ENCODE data around the gene SLC5A4. TPM values are rescaled to one million over a fixed set of nuclear protein-coding genes. Genes with fewer than 3 reads are reported as not detected.
"Not testable (repeated sequence)": the region's sequence is repeated elsewhere in the genome, so short reads cannot be mapped to it uniquely, and the experiment has no call there.

Gene SLC5A4
- total and polyA plus RNA-seq, 10 of the 15 experiments (the other 5 are each of a cell fraction or from before 2014, with no cell fraction given): not detected

GRCh38 chr22:32281072-32281471 lies 25.9 kb upstream of the SLC5A4 start (continued):
- TF ChIP-seq ZNF687 (IDR thresholded peaks at IDR 0.05) (no peak), ZNF207 (IDR thresholded peaks at IDR 0.05; ENCODE audit: borderline replicate concordance) (no peak), SUZ12 (IDR thresholded peaks at IDR 0.05; ENCODE audit: unreplicated experiment) (no peak), RUNX3 (IDR thresholded peaks at IDR 0.05; ENCODE audit: low read length) (no peak)

GRCh38 chr22:32275353-32275752 lies 20.2 kb upstream of the SLC5A4 start:
- CTCF ChIA-PET: interaction anchor here (1.4 kb wide), 1 partner anchor 9 kb away, joined by 7 read pairs; no protein-coding TSS in a partner anchor
- POLR2A ChIA-PET: not testable (repeated sequence)

More at GRCh38 chr22:32275353-32275752, 20.2 kb upstream of the SLC5A4 start:
- H4K20me1 ChIP-seq (ENCODE audit: control insufficient read depth, insufficient read depth); BruUV-seq (replicated peaks); RAD21 ChIA-PET (ENCODE audit: unreplicated experiment); H3K36me3 ChIP-seq (ENCODE audit: control insufficient read depth in 2 of 2, insufficient read depth in 2 of 2, low read length in 1 of 2); H3K27ac ChIP-seq (ENCODE audit: control insufficient read depth, insufficient read depth); H3K4me1 ChIP-seq (ENCODE audit: control insufficient read depth, insufficient read depth, low read length); H3K27me3 ChIP-seq (replicated peaks in 1 of 2; ENCODE audit: control insufficient read depth in 2 of 2, insufficient read depth in 2 of 2, low read length in 1 of 2); H3K79me2 ChIP-seq (ENCODE audit: control insufficient read depth, insufficient read depth, low read length); H3K4me3 ChIP-seq; H3K9me3 ChIP-seq (replicated peaks; ENCODE audit: control insufficient read depth, insufficient read depth, low read length); DNase-seq (ENCODE audit: low read depth, low spot score); ATAC-seq; intact Hi-C loops (cut with micrococcal nuclease; ENCODE audit: unreplicated experiment); H2AFZ ChIP-seq (ENCODE audit: control insufficient read depth, low read depth, low read length); in situ Hi-C loops (cut with MboI); SMC1A ChIA-PET (ENCODE audit: uncharacterized antibody, unreplicated experiment); H3K4me2 ChIP-seq (ENCODE audit: control insufficient read depth, insufficient read depth); H3K9ac ChIP-seq (ENCODE audit: control insufficient read depth, insufficient read depth, low read length); FAIRE-seq: not testable (repeated sequence)
- WGBS (ENCODE audit: insufficient coverage, insufficient replicate concordance, low lambda C conversion rate, missing lambda C conversion rate): 36% methylated on average over 4 of the region's 4 CpGs
